Measurements from ENCODE around the gene SALL1.

The SALL1 gene

GRCh38 chr16:51134269-51134812 lies 16.7 kb downstream of the SALL1 start:
- TF ChIP-seq, protein P1, sequence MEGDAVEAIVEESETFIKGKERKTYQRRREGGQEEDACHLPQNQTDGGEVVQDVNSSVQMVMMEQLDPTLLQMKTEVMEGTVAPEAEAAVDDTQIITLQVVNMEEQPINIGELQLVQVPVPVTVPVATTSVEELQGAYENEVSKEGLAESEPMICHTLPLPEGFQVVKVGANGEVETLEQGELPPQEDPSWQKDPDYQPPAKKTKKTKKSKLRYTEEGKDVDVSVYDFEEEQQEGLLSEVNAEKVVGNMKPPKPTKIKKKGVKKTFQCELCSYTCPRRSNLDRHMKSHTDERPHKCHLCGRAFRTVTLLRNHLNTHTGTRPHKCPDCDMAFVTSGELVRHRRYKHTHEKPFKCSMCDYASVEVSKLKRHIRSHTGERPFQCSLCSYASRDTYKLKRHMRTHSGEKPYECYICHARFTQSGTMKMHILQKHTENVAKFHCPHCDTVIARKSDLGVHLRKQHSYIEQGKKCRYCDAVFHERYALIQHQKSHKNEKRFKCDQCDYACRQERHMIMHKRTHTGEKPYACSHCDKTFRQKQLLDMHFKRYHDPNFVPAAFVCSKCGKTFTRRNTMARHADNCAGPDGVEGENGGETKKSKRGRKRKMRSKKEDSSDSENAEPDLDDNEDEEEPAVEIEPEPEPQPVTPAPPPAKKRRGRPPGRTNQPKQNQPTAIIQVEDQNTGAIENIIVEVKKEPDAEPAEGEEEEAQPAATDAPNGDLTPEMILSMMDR (conservative IDR thresholded peaks at IDR 0.05; ENCODE audit: low read depth, low read length): no peak
- H3K4me3 ChIP-seq (ENCODE audit: low read depth, low read length): no peak overlapping the region
- no peak for DNase-seq (ENCODE audit: low read depth)

DNA sequence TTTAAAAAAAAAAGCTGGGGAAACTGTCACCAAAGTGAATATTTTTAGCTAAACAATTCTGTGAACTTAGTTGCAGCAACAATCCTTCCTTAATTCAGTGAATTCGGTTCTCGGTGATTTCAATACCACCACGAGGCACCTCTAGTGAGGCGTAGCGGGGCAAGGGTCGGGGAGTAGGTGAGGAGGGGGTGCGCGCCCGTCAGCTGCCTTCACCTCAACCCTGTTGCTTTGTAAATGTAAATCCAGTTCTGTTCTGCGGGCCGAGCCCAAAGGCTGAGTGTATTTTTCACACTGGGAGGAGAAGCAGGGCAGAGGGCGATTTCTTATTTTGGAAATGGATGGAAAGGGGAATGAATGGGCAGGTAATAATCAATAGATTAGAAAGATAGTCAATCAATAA lies 17.4 kb downstream of the SALL1 start:
- DNase-seq (ENCODE audit: low read depth): no peak
- H3K4me3 ChIP-seq (ENCODE audit: low read depth, low read length): no peak overlapping the region
- TF ChIP-seq, protein P1 (conservative IDR thresholded peaks at IDR 0.05; ENCODE audit: low read depth, low read length): no peak

GRCh38 chr16:51133183-51133582 lies 17.9 kb downstream of the SALL1 start:
- no peak overlapping the region for H3K4me3 ChIP-seq (ENCODE audit: low read depth, low read length)
- TF ChIP-seq, protein P1 (conservative IDR thresholded peaks at IDR 0.05; ENCODE audit: low read depth, low read length): no peak
- no peak for DNase-seq (ENCODE audit: low read depth)

DNA sequence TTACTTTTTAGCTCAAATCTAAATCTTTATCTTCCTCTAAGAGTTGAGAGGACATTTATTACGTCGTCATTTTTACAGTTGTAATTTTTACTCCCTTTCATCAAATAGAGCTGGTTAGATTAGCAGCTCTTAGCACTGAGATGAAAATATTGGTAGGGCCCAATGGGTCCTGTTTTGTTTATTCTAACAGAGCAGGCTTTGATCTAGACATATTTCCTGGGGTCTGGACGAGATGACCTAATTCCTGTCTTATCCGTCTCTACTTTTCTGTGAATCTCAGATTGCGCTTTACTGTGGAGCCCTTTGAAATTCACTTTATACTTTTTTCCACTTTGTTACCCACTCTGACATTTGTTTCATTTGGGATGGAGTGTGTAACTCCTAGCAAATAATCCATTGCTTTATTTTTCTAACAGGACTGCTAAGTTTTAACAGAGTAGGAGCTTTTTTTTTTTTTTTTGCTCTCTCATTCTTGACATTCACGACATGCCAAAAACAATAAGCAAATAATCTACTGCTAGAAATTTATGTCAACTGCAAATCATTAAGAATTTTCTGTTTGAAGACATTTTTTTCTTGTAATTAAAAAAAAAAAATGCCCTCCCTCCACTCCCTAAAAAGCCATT lies 18.5 kb downstream of the SALL1 start:
- H3K4me3 ChIP-seq (ENCODE audit: low read depth, low read length): no peak overlapping the region
- TF ChIP-seq, protein P1 (conservative IDR thresholded peaks at IDR 0.05; ENCODE audit: low read depth, low read length): no peak
- DNase-seq (ENCODE audit: low read depth): no peak

DNA sequence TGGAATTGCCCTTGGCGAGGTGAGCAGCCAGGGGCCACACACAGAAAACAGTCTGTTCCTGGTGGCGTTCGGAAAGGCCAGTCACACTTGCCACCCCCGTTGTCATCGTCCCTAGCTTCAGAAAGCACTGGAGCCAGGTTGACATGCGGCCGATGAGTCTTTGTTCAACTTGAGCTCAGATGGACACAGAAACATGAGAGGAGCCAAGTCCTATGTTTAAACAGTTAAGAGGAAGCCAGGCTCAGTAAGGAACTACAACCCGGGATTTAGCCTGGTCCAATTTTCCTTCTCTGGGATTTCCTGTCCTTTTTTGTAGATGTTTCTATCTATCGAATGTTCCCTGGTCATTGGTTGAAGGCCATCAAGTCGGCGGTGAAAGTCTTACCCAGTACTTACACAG lies 19.5 kb downstream of the SALL1 start:
- TF ChIP-seq, protein P1 (conservative IDR thresholded peaks at IDR 0.05; ENCODE audit: low read depth, low read length): no peak
- no peak overlapping the region for H3K4me3 ChIP-seq (ENCODE audit: low read depth, low read length)

GRCh38 chr16:51129105-51129504 lies 22.0 kb downstream of the SALL1 start:
- TF ChIP-seq, protein P1 (conservative IDR thresholded peaks at IDR 0.05; ENCODE audit: low read depth, low read length): no peak
- no peak overlapping the region for H3K4me3 ChIP-seq (ENCODE audit: low read depth, low read length)
- no peak for DNase-seq (ENCODE audit: low read depth)

More for the DNA sequence above, 19.5 kb downstream of the SALL1 start:
- no peak for DNase-seq (ENCODE audit: low read depth)

DNA sequence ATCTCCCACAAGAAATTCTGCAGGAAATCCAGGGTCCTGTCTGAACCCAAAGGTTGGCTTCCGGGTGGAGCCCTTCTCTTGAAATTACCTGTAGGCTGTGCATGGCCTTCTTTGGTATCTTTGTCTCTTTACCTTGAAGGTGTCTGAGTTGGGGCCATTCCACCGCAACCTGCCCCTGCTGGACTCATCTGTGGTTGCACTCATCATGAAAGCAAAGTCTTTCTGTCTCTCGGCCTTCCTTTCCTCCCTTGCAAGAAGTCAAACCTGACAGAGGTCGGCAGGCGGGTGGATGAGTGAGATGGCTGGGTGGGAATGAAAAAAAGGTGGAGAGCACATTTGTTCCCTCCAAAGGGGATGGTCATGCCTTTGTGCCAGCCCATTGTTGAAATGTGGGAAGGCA lies 25.1 kb downstream of the SALL1 start:
- no peak for DNase-seq (ENCODE audit: low read depth)
- no peak overlapping the region for H3K4me3 ChIP-seq (ENCODE audit: low read depth, low read length)
- TF ChIP-seq, protein P1 (conservative IDR thresholded peaks at IDR 0.05; ENCODE audit: low read depth, low read length): no peak

All from choroid plexus epithelial cell (primary cell).